ENCODE data around the gene AASS.

- TF ChIP-seq EZH2 (IDR thresholded peaks at IDR 0.05), result no peak
- TF ChIP-seq CTCF (IDR thresholded peaks at IDR 0.05), result no peak
Observed at GRCh38 chr7:122095642-122096041, 48.4 kb downstream of the AASS start.
